GM21390 (cell line): ENCODE results near the gene NKAPD1.
"Not testable (repeated sequence)": the region's sequence is repeated elsewhere in the genome, so short reads cannot be mapped to it uniquely, and the experiment has no call there.

Experiments
- ATAC-seq: cut with Tn5 transposase; IDR thresholded peaks from one replicate; pipeline ENCODE4 v1.9.1; 2021; ENCODE audit not compliant: unreplicated experiment

The NKAPD1 gene

DNA sequence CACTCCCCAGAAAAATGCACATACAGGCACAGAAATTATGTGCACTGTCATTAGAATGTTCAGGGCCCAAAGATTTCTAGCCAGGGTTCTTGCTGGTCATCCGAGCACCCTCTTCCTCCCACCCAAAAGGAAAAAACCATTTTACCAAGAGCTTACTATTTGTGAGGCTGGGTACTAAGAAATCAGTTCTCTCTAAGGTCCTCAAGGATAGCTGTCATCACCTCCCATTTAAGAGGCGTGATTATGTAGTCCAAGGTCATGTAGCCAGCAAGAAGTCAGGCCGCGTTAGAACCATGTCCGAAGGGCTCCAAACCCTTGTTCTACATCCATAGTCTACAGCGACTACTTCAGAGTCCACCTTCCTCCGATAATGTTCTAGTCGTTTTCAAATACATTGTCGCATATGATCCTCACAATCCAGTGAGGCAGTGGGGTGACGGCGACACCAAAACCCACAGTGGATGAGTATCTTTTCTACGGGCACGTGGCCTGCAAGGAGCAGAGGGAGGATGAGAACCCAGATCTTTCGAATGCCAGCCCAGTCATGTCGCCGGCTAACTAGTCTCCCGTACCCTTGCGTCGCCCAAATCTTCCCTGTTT is 11.8 kb downstream of the NKAPD1 start:
- peak; percentile 25 for ATAC-seq

DNA sequence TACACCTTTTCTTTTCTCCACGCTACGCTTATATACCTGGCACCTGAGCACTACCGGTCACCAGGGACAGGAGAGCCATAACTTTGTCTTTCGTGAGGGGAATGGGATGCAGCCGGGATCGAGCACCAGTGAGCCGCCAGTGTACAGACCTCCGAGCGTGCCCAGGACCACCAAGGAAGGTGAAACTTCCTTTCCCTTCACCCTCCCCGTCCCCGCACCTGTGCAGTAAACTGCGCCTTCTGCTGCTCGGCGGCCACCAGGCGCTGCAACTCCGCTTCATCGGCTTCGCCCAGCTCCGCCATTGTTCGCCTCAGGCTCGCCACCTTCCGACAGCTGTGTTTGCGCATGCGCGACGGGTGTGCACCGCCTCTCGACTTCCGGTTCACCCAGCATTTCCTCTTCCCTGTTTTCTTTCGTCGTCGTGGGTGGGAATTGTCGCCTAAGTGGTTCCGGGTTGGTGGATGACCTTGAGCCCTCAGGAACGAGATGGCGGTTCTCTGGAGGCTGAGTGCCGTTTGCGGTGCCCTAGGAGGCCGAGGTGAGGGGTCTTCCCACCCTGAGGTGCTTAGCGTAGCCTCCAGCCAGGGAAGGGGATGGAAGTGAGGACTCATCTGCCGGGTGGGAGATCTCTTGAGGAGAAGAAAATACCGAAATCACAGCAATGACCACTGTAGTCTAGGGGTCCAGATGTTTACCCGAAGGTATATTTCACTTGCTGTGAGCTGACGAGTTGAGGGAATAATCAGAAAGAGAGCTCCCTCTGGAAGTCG is 12.5 kb downstream of the NKAPD1 start, which contains the start of the genes SDHD and TIMM8B:
TSS of gene SDHD (plus strand) at position 452 of the 770 bp plus-strand sequence. CDS start at position 487, 35 bp downstream.
TSS of gene TIMM8B (minus strand) at position 335 of the 770 bp plus-strand sequence. CDS start at position 302, 33 bp downstream.
- ATAC-seq: peak; percentile 86

DNA sequence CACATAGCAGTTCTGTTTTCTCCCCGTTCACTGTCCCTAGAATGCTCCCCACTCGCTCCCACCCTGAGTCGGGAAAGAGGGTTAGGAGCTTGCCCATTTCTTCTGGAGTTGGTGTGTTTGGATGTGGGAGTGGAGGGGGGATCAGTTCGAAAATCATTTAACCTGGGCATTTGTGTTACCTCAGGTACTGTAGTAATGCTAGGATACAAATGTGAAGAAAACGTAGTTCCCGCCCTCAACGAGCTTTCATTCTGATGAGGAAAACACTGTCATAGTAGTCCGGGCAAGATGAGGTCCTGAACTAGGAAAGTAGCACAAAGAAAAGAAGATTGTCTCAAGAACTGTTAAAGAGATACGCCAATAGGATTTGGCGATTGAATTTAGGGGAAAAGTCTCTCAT is 13.1 kb downstream of the NKAPD1 start:
- ATAC-seq: no peak

DNA sequence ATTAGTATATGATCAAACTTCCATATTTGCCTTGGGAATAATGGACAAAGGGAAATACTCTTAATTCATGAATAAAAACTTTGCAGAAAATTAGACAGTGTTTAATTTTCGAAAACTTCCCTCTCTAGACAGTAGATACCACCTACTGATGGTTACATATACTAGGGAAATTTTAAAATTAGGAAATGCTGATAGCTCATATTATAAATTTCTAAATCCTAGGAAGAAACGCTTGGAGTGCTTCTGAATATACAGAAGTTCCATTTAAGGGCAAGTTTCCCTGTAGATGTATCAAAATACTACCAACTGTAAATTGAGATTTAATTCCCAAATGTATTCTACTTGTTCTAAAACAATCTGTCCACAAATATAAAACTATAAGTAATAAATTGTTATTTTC is 21.2 kb downstream of the NKAPD1 start:
- ATAC-seq: not testable (repeated sequence)

DNA sequence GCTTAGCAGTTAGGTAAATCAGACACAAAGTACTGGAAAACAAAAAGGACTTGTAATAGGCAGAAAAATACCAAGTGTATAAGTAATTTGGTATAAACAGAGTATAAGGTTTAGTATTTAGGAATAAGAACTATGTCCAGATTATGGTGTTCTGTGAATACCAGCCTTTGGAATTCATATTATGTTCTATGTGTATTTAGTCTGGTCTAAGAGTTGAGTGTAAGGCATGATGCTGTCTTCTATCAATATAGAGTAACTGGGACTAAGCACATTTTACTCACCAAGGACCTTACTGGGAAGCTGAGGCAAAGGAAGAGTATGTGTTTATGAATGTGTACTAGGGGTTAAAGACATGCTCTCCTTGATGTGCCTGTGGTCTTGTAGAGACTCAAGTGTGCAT is 22.1 kb downstream of the NKAPD1 start:
- ATAC-seq: no peak

DNA sequence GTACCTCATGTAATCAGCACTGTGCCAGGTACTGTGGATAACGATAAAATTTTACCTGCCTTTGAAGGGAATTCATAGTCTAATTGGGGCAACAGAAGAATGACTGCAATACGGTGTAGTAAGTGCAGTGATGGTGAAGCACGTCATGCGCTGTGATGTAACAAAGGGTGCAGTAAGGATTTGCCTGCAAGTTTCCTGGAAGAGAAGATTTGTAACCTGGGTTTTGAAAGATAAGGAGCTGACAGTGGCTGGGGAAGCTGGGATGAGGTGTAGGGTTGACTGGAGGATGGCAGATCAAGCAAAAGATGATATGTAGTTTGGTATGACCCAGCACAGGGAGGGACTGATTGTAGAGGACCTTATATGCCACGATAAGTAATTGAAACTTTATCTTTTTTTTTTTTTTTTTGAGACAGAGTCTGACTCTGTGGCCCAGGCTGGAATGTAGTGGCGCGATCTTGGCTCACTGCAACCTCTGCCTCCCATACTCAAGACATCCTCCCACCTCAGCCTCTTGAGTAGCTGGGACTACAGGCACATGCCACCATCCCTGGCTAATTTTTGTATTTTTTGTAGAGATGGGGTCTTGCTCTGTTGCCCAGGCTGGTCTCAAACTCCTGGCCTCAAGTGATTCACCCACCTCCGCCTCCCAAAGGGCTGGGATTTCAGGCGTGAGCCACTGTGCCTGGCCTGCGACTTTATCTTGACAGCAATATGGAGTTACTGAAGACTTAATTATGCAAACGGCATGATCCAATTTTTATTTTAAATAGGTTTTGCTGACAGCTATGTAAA is 23.8 kb downstream of the NKAPD1 start:
- no peak for ATAC-seq

DNA sequence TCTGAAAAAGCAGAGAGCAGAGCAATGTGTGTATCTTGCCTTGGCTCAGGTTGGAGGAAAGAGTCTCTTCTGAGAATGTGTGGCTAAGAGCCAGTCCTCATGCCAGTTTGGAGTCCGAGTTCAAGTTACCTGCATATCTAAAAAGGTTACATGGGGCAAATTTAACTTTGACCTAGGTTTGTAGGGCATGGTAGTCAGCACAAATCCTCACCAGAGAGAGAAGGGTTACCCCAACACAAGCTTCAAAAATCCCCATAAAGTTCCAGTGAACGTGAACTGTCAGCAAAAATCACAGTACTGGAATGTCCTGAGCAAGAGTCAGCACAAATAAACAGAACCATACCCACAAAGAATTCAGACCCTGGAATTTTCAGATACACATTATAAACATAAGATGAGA is 26.4 kb downstream of the NKAPD1 start:
- ATAC-seq: no peak

DNA sequence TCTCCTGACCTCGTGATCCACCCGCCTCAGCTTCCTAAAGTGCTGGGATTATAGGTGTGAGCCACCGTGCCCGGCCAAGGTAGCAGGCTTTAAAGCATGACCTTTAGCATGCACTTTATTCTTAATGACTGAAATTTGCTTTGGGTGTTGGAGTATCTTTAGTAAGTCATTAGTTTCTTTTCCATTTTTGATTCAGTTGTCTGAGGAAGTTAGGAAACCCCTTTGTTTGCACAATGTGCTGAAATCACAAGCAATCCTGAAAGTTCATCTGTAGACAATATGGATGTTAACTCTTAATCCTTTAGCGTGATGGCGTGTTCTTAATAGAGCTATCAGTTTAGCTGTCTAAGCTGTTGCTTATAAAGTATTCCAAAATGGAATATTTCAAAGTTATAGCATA is 29.3 kb downstream of the NKAPD1 start:
- no peak for ATAC-seq

DNA sequence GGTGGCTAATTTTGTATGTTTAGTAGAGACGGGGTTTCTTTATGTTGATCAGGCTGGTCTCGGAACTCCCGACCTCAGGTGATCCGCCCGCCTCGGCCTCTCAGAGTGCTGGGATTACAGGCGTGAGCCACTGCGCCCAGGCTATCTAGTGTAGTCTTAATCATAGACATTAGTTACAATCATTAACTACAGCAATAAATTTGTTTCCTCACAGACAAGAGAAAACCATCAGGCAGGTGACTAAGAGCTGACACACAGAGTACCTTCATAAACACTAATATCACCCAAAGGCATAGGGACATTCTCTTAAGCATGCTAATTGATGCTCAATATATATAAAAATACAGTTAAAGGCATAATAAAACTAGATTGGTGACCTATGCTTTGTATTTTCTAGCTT is 32.0 kb downstream of the NKAPD1 start:
- no peak for ATAC-seq

DNA sequence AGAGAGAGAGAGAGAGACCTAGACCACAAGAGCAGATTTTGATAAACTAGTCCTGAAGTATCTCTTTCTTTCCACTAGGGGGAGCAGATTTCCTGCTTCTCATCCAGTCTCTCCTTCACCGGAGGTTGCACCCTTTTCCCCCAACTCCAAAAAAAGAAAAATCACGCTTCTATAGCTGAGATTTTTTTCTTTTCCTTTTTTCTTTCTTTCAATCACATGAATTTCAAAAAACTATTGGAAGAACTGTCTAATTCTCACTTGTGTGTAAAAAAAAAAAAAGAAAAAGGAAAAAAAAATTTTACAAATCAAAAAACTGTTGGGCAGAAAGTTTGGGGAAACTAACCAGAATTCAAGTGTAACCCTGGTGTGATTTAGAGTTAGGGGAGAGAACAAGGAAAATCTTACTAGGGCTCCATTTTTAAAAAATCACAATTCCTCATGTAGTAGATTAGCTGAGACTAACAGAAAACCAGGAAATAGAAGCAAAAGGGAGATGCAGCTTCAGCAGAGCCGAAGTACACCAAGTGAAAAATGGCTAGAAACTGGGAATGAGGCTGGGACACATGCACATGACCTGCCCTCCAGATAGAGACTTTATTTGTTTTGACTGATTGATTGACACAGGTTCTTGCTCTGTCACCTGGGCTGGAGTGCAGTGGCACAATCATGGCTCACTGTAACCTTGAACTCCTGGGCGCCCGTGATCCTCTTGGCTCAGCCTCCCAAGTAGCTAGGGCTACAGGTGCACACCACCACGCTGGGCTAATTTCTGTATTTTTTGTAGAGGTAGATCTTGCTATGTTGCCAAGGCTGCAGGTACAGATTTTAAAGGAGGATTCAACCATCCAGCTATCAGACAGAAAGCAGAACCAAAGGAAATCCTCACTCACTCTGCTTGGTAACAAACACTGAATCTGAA is 39.7 kb downstream of the NKAPD1 start:
- no peak for ATAC-seq

DNA sequence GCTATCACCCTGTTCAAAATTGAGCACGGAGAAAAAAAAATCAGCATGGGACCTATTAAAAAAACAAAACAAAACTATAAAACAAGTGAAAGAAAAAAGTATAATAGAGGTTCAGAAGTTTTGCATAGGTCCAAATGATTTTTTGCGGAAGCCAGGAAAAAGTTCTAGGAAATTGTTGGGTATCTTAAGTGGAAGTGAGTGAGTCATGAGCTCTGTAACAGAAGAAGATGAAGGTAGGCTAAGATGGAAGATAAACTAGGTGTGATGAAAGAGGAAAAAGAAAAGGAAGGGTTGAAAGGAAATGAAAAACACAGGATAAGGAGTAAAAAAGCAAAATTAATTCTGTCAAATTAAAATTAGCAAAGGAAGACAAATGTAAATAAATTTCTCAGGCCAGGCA is 40.4 kb downstream of the NKAPD1 start:
- ATAC-seq: no peak

DNA sequence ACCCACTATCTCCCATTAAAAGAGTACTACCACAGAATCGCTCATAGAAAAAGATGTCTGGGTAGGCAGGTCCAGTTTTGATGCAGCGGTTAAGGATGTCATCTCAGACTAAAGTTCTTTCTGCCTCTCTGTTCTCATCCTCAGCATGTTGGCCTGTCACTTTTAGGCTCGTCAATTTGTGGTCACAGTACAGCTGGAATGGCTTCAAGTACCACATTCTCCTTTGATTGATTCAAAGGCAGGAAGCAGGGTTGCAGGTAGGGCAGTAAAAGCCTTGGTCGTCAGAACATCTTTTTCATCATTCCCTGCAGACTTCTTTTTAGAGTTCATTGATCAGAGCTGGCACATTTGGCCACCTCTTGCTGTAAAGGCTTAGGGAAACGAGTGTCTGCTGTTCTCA is 41.3 kb downstream of the NKAPD1 start:
- ATAC-seq: no peak

DNA sequence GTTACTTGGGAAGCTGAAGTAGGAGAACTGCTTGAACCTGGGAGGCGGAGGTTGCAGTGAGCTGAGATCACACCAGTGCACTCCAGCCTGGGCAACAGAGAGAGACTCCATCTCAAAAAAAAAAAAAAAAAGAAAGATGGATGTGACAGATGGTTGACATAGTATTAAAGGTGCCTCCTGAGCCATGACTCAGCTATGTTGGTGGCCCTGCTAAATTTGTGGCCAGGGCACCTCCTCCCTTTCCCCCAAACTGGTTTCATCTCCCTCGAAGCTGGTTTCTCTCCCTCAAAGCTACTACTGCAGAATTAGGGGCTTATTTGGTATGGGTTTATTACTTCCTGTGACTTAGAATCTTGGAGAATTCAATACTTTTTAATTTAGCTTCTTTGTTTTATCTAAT is 44.1 kb downstream of the NKAPD1 start:
- ATAC-seq: no peak

DNA sequence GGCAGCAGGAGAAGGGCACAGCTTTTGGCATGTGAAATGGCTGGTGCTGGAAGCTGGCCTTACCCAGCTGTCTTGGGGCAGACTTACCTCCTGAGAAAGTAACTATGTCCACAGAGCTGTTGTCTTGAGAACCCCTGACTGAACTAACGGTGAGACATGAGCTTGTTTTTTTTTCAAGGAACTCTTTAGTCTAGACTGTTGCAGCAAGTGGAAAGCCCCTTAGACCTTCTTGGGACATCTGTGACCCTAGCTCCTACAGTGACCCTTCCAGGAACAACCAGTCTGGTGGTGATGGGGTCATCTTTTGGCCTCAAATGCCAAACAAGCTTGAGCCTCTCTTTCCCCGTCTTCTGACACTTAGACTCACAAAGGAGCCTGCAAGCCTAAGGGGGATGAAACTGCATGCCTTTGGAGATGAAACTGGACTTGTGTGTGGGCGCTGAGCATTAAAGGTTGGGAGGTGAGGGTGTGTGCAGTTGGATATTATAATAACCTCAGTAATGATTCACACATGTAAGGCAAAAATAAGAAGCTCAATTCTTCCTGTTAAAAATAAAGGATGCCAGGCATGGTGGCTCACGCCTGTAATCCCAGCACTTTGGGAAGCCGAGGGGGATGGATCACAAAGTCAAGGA is 48.0 kb downstream of the NKAPD1 start:
- ATAC-seq: no peak

DNA sequence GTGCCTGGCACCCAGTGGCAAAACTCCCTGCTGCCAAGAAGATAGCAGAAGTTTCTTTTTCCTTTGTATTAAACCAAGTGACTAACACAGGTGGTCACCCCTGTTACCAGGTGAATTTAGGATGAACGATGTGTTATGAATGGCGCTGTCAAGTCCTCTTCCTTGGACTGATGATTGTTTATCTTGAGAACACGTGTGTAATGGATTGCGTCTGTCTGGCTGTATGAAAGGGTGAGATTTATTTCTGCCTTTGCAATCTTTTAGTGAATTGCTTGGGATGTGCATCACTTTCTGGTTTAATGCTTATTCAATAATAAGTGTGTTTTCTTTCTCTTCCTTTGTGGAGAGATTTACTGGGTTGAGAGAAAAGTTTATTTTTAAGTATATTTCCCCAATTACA is 49.0 kb downstream of the NKAPD1 start:
- ATAC-seq: no peak

DNA sequence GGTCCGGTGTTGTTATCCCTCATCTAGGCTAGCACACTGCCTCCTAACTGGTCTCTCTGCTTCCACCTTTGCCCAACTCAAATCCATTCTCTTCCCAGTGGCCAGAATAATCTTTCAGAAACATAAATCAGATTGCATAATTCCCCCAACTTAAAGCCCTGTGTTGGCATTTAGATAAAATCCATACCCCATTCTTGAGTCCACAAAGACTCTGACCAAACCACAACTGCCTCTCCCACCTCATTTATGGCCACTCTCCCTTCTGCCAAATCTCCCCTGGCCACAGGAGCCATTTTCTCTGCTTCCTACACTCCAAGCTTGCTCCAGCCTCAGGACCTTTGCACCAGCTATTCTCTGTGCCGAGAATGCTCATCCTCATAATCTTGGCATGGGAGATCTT is 53.0 kb downstream of the NKAPD1 start:
- no peak for ATAC-seq

DNA sequence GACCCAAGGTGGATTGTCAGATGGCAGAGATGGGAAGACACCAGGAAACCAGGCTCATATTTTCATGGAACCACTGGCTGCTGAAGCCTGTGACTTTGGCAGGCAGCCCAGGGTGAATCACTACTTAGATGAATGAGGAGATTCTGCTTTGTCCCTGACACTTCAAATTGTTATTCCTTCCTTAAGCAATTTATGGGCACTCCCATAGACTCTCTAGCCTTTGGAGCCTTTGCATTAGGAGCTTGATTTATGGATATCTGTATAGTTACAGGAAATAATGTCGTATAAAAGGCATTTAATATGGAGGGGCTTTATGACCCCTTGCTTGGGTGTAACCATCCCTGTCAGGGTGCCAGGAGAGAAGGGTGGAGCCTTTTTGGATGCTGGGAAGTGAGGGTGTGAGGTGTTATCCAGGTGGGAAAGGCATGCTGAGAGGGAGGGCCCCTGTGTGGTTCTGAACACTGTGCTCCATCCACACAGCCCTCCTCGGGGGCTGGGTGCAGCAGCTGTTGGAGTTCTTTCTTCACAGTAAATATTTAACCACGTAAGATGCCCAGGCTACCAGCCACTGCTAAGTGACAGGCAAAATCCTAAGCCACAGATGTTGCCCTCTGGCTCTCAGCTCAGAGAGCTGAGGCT is 54.5 kb downstream of the NKAPD1 start:
- ATAC-seq: no peak

DNA sequence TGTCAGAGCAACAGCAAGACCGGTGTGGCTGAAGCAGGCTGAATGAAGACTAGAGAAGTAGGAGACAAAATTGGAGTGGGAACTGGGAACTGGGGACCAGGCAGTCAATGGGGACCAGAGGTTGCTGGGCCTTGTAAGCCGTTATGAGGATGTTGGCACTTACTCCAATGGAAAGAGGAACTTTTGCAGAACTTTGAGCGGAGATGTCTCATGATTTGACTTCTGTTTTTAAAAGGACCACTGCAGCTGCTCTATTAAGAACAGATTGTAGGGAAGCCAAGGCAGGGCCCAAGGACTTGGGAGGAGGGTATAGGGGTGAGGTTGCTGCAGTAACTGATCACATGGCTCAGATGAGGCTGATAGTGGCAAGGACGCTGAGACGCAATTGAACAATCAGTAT is 55.6 kb downstream of the NKAPD1 start:
- no peak for ATAC-seq

DNA sequence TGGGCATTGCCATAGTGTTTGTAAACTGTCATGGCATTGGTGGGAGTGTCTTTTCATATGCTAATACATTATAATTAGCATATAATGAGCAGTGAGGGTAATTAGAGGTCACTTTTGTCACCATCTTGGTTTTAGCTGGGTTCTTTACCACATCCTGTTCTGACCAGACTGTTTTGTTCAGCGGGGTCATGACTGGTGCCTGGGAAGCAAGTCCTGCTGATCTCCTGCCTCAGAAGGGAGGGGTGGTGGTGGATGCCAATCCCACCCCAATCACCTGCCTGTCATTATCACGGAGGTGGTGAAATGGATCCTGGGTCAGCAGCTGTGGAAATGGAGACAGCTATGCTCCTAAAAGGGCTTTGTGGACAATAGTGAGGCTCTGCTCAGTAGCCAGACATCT is 58.6 kb downstream of the NKAPD1 start:
- ATAC-seq: no peak

DNA sequence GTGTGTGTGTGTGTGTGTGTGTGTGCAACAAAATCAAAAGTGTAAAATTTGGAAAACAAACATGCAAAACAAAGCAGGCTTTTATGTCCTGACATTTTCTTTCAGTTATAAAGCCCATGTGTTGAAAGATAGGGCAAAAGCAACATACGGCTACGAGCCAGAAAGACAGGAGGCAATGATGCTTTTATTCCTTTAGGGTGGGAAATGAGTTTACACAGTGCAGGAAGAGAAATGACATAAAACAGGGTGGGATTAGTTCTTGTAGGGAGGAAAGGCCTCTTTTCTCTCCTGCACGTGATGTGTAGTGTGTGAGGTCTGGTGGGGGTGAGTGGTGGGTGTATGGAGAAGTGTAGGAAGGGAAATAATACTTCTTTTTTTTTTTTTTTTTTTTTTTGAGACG is 60.4 kb downstream of the NKAPD1 start:
- no peak for ATAC-seq
